GM19468 (cell line): ENCODE data around the gene MRRF.
"Not testable (repeated sequence)": the region's sequence is repeated elsewhere in the genome, so short reads cannot be mapped to it uniquely, and the experiment has no call there.

Experiments
- ATAC-seq: cut with Tn5 transposase; IDR thresholded peaks from one replicate; pipeline ENCODE4 v1.9.1; 2021; ENCODE audit warnings: mild to moderate bottlenecking, moderate library complexity, moderate number of reproducible peaks; ENCODE audit not compliant: unreplicated experiment; ENCODE audit errors: extremely low read depth

MRRF gene

GRCh38 chr9:122327175-122327574 lies 62.5 kb downstream of the MRRF start:
- ATAC-seq, result no peak

- no peak for ATAC-seq
These were observed 64.9 kb downstream of the MRRF start for GRCh38 chr9:122329597-122329996.

GRCh38 chr9:122330466-122330865 lies 65.8 kb downstream of the MRRF start:
- ATAC-seq, result not testable (repeated sequence)

GRCh38 chr9:122331523-122331927 lies 66.8 kb downstream of the MRRF start:
- ATAC-seq, result no peak

GRCh38 chr9:122332083-122332482 lies 67.4 kb downstream of the MRRF start:
- no peak for ATAC-seq

DNA sequence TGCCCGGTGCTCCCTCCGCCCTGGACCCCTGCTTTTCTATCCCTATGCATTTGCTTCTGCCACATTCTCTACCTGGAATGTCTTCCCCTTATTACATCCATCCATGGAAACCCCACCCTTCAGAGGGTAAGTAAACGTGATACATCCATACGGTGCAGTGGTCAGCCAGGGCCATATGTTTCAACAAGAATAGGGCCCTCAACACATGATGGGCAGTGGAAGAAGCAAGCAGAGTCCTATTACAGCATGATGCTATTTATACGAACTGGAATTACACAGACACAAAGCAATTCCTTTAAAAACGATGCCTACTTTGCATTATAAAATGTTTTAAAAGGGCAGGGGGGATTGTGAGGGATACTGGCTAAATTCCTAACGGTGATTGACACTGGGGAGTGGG lies 68.0 kb downstream of the MRRF start:
- no peak for ATAC-seq

GRCh38 chr9:122333169-122333808 lies 68.6 kb downstream of the MRRF start:
- no peak for ATAC-seq

DNA sequence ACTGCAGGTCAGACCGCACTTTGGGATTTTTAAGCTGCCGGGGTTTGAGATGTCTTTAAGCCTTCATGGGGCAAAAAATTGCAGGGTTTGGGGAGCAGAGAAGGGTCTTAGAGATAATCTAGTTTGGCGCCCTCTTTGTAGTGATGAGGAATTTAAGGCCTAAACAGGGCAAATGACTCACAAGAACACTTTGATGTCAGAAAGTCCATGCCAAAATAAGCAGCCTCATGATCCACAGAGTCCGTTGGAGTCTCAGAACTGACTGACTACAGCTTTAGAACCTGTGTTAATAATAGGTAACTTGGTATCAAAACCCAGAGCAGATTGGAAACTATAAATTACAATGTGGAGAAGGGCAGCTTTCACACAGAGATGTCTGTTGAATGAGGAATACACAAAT lies 70.2 kb downstream of the MRRF start:
- no peak for ATAC-seq

- no peak for ATAC-seq
These were observed 71.5 kb downstream of the MRRF start for GRCh38 chr9:122336189-122336588.

DNA sequence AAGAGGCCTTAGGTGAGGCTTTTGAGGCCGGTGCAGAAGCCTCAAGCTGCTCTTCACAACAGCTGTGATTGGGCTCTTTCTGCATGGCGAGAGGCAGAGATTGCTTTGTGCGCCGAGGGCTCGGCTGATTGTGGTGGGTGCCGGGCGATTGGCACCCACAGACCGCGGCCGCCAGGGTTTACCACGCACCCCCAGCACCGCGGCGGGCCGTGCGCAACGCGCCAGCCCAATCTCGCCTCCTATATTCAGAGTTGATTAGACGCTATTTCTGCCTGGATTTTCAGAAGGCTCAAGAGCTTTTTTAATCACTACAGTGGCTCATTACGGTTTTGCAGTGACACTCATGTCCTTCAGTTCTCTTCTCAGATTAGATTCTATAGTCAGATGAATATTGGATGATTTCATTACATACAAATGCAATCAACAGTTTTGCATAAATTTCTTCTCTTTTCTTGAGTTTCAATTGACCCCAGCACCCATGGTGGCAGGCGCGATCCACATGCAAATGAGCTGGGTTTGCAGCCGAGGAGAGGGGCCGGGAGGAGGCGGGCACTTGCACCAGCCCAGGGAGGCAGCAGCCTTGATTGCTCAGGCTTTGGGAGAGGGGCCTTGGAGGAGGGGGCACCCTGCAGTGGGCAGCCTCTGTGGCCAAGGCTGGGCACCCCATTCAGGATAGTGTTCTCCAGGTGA lies 72.3 kb downstream of the MRRF start:
- ATAC-seq, result no peak

- no peak for ATAC-seq
These were observed 72.9 kb downstream of the MRRF start for GRCh38 chr9:122337556-122337929.

GRCh38 chr9:122338536-122338935 lies 73.9 kb downstream of the MRRF start:
- no peak for ATAC-seq

DNA sequence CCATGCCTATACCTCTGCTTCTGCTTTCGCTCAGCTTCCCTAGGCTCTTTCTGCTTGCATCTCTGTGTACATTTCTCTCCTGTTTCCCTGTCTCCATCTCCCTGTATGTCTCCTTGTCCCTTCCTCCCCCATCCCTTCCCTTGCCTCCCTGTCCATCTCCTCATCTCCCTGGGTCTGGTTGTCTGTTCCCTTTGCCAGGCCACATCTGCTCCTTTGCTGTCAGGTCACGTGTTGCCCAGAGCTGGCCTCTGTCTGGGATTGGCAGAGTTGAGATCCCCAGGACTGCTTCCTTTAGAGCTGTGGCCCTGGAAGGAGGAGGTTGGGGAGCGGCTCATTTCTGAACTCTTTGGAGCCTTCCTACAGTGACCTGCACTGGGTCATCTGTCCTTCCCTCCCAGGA lies 74.3 kb downstream of the MRRF start:
- no peak for ATAC-seq

- no peak for ATAC-seq
These were observed 74.9 kb downstream of the MRRF start for GRCh38 chr9:122339579-122339978.

DNA sequence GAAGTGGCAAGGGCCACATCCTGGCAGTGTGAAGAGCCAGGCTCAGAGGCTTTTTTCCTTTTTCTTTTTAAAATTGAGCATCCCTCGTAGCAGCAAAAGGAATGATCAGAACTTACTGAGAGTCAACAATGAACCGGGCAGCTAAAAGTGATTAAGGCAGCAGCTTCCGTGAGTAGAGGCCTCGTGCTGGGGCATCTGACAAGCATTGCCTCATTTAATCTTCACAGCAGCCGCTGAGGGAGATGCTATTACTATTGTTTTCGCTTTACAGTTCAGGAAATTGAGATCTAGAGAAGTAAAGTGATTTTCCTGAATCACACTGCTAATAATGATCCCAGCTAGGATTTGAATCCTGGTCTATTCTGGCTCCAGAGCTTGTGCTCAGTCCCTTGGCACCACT lies 75.5 kb downstream of the MRRF start:
- ATAC-seq, result no peak

DNA sequence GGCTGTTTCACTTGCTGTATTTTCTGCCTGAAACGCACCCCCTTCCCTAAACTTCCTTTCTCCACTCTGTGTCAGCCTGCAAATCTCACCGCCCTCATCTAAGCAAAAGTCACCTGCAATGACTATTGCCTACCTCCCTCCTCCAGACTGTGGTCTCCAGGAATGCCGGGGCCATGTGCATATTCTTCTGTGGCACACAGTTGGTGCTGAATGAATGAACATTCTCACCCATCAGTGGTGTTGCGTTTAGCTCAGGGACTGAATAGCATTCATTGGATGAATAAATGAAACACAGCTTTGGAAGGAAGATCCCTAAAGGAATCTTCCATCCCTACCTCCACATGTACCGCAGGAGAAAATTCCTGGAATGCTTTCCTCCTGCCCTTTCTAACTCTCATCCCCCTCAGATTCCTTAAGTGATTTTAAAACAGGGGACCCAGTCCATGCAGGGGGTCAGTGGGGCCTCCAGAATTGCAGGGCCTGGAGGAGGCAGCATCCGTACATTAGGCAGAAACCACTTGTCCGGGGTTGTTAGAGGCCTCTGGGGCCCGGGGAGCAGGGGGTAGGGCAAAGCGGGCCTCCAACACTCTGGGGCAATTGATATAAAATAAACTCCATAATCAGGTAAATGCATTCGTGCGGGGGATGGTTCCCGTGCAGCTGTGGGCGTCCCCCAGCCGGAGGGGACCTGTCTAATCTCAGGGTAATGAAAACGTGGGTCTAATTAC lies 77.8 kb downstream of the MRRF start:
- ATAC-seq, result no peak

GRCh38 chr9:122346478-122347347 lies 82.0 kb downstream of the MRRF start:
- ATAC-seq, result no peak

- no peak for ATAC-seq
These were observed 82.9 kb downstream of the MRRF start for GRCh38 chr9:122347348-122348287.

- ATAC-seq, result no peak
These were observed 83.7 kb downstream of the MRRF start for GRCh38 chr9:122348288-122348777.
